Fibroblast of pulmonary artery (primary cell): ENCODE measurements around the gene GABRD.

Source experiments
- DNase-seq: peaks from one replicate; pipeline ENCODE4 v3.0.0-alpha.2; 2010; ENCODE audit warnings: low read depth
- H3K4me3 ChIP-seq: replicated peaks from 2 replicates; pipeline ENCODE4 v1.5.1; 2011; ENCODE audit warnings: low read depth, mild to moderate bottlenecking, control low read depth, low read length, moderate library complexity
- TF ChIP-seq, protein P1 (sequence below): IDR thresholded peaks from 2 replicates; pipeline ENCODE4 v1.5.1; 2011; ENCODE audit warnings: mild to moderate bottlenecking, control low read depth, low read length, inconsistent platforms; ENCODE audit errors: missing control alignments

GABRD gene

DNA sequence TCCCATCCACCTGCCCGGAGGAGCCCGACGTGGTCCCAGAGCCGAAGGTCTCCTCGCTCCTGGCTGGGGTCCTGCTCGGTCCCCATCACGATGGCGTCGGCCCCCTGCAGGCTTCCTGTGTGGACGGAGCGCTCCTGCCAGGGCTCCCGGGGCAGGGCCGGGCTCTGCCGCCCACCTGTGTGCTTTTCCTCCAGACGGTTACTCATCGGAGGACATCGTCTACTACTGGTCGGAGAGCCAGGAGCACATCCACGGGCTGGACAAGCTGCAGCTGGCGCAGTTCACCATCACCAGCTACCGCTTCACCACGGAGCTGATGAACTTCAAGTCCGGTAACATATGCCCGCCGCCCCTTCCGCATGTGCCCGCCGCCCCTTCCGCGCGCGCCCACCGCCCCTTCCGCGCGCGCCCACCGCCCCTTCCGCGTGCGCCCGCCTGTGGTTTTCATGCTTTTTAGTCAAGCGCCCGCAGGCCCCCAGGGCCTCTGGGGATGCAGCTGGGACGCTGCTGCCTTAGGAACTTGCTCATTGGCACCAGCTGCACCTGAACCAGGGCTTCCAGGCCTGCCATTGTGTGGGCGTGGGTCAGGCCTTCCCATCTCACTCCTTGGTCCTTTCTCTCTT, 8.9 kb downstream of the GABRD start:
- H3K4me3 ChIP-seq = no peak overlapping the region
- no peak for DNase-seq
- TF ChIP-seq, protein P1, sequence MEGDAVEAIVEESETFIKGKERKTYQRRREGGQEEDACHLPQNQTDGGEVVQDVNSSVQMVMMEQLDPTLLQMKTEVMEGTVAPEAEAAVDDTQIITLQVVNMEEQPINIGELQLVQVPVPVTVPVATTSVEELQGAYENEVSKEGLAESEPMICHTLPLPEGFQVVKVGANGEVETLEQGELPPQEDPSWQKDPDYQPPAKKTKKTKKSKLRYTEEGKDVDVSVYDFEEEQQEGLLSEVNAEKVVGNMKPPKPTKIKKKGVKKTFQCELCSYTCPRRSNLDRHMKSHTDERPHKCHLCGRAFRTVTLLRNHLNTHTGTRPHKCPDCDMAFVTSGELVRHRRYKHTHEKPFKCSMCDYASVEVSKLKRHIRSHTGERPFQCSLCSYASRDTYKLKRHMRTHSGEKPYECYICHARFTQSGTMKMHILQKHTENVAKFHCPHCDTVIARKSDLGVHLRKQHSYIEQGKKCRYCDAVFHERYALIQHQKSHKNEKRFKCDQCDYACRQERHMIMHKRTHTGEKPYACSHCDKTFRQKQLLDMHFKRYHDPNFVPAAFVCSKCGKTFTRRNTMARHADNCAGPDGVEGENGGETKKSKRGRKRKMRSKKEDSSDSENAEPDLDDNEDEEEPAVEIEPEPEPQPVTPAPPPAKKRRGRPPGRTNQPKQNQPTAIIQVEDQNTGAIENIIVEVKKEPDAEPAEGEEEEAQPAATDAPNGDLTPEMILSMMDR = no peak

DNA sequence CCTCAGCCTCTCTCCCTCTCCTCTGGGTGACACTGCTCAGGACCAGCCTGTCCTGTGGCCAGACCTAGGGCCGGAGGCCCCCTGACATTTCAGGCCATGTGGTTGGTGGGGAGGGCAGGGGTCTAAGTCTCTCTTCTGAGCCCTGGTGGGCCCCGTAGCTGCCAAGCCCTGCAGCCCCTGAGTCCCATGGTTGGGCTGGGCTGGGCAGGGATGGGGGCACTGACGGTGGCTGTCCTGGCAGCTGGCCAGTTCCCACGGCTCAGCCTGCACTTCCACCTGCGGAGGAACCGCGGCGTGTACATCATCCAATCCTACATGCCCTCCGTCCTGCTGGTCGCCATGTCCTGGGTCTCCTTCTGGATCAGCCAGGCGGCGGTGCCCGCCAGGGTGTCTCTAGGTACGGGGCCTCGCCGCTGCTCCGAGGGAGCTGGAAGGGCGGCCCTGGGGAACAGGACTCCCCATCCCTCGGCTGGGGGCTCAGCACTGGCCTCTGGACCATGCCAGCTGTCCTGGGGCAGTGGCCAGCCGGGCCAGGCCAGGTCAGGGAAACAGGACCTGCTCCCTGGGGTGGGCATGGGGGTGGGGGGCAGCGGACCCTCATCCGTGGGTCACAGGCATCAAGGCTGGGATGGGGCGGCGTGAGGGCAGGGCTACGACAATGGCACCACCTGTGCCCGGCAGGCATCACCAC, 9.9 kb downstream of the GABRD start:
- no peak for DNase-seq
- no peak overlapping the region for H3K4me3 ChIP-seq
- TF ChIP-seq, protein P1 = no peak

GRCh38 chr1:2029561-2029960, 10.4 kb downstream of the GABRD start:
- H3K4me3 ChIP-seq = no peak overlapping the region
- TF ChIP-seq, protein P1 = no peak
- no peak for DNase-seq

- no peak overlapping the region for H3K4me3 ChIP-seq
- no peak for DNase-seq
- TF ChIP-seq, protein P1 = no peak
Observed at GRCh38 chr1:2030076-2030871, 11.1 kb downstream of the GABRD start.

GRCh38 chr1:2031546-2032540, 12.7 kb downstream of the GABRD start:
- TF ChIP-seq, protein P1 = no peak
- no peak overlapping the region for H3K4me3 ChIP-seq
- no peak for DNase-seq

GRCh38 chr1:2032737-2033136, 13.6 kb downstream of the GABRD start:
- TF ChIP-seq, protein P1 = no peak
- no peak overlapping the region for H3K4me3 ChIP-seq
- no peak for DNase-seq
